Measurements from ENCODE around the gene CIP2A.
"Not testable (repeated sequence)": the region's sequence is repeated elsewhere in the genome, so short reads cannot be mapped to it uniquely, and the experiment has no call there.

The CIP2A gene

DNA sequence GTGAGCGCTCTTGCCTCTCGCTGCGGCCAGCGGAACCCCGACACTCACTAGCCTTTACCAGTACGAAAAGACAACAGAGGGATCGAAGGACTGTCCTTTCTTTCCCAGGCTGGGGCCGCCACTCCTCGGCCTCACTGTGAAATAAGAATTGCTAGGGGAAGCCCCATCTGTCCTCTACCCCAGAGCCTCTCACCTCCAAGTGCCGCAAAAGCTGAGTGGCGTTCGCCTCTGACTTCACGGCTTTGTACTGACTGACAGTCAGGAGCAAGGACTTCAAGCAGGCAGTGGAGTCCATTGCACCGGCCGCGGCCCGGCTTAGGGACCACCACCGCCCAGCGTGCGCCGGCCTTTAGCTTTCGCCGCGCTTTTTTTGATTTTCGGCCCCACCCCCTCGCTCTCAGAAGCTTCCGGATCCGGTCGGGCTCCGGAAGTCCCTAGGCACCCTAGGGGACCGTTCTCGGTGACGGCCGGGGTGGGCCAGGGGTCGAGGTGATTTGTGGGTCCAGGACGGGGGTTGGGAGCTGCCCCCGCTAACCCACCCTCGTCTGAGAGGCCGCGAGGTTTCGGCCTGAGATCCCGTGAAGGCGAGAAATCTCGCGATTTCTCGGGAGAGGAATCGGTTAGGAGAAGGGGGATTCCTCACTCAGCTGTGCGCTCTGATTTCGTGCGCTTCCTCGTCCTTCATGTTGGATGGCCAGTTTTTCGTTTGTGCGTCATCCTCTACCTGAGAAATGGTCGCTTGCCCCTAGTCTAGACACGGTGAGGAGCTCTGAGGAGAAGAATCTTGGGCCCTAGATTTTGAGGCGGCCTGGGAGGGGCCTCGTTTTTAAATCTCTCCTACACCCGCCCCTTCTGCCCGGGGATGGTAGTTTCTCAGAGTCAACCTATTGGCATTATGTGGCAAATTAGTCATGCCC is at the start of gene CIP2A, which contains the start of gene DZIP3:
Gene CIP2A (minus strand): TSS at position 358 of the 917 bp plus-strand sequence. CDS start 63 bp downstream, at position 295.
Gene DZIP3 (plus strand): TSS at position 642 of the 917 bp plus-strand sequence. CDS start 15,685 bp downstream, outside the sequence.
- DNase-seq (ENCODE audit: low spot score), result peak; percentile 87

- no peak for DNase-seq (ENCODE audit: low spot score)
Observed at GRCh38 chr3:108629974-108630373, 40.7 kb upstream of the CIP2A start.

DNA sequence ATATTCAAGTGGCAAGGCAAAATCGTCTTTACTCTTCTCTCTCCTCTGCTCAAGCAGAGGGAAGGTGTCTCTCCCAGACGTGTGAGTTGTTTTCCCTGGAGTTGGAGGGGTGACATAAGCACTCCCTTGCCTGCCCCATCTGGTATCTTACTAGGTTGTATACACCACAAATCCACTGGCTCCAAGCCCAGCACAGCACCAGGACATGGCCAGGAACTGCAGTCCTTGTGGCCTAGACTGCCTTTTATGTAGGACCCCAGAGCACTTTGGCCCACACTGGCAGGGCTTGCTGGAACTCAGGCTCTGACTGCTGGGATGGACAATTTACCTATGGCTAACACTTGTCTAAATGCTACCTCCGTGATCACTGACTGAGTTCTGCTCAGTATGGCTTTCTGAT is 34.3 kb upstream of the CIP2A start:
- DNase-seq (ENCODE audit: low spot score), result no peak

DNA sequence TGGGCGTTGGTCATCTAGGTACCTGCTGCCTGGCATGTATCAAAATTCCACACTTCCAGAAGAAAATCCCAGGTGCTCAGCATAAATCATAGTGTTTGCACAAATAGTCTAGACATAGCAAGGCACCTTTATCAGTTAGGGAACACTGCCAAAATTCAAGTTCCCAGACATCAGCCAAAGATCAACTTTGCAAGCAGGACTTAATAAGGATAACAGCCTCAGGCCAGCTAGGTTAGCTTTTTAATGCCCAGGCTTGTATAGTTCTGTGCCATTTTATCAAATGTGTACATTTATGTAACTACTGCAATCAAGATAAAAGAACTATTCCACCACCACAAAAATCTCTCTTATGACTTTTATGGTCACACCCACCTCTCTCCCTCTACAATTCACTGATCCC is 31.0 kb upstream of the CIP2A start:
- no peak for DNase-seq (ENCODE audit: low spot score)

DNA sequence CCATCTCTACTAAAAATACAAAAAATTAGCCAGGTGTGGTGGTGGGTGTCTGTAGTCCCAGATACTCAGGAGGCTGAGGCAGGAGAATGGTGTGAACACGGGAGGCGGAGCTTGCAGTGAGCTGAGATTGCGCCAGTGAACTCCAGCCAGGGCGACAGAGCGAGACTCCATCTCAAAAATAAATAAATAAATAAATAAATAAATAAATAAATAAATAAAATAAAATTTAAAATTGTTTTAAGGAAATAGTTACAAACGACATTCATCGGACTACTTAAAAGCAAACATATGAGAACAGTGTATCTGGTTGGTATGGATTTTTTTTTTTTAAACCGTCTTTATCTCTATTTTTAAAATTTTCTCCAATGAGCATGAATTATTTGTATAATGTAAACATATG is 26.9 kb upstream of the CIP2A start:
- DNase-seq (ENCODE audit: low spot score), result not testable (repeated sequence)

DNA sequence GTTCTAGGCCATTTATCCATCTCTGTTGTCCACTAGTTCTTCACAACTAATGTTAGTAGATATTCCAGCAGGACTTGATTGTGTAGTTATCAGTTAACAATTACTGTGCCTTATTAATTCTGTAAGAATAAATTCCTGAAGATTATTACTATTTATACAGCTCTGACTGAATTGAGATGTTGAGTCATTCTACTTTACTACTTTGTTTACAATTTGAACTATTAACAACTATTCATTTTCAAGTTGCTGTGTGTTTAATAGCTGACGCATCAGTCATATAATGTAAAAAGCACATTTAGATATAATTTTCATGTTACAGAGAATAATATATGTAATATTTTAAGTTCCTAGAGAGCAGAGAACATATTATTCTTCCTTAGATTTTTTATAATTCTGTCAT is 21.4 kb upstream of the CIP2A start:
- no peak for DNase-seq (ENCODE audit: low spot score)

- no peak for DNase-seq (ENCODE audit: low spot score)
Observed at GRCh38 chr3:108608750-108609149, 19.5 kb upstream of the CIP2A start.

DNA sequence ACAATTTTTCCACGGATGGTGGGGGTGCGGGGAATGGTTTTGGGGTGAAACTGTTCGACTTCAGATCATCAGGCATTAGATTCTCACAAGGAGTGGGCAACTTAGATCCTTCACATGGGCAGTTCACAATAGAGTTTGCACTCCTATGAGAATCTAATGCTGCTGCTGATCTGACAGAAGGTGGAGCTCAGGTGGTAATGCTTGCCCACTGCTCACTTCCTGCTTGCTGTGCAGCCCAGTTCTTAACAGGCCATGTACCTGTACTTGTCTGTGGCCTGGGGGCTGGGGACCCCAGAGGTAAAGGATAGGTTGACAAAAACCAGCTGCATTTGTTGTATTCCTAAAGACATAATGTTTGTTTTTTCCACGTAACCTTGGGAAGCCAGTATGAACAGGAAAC is 16.3 kb upstream of the CIP2A start:
- DNase-seq (ENCODE audit: low spot score), result peak; percentile 11

- no peak for DNase-seq (ENCODE audit: low spot score)
Observed at GRCh38 chr3:108605028-108605427, 15.8 kb upstream of the CIP2A start.

DNA sequence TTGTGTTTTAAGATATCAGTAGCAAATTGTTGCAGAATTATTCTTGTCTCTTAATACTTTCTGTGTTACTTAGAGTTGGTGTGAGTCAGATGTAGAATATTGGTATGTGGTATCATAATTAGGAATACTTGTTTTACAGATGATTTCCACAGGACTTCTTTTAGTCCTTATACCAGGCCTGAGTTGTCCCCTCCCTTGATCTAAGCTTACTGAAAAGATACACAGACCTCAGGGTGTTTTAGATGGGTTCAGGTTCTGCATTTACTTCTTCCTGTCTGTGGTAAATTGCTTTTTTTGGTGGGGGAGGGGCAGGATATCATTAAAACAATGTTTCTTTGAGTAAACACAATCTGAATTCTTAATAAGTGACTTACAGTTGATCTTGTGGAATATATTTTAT is 14.5 kb upstream of the CIP2A start:
- DNase-seq (ENCODE audit: low spot score), result peak; percentile 56

- no peak for DNase-seq (ENCODE audit: low spot score)
Observed at GRCh38 chr3:108602935-108603294, 13.7 kb upstream of the CIP2A start.

DNA sequence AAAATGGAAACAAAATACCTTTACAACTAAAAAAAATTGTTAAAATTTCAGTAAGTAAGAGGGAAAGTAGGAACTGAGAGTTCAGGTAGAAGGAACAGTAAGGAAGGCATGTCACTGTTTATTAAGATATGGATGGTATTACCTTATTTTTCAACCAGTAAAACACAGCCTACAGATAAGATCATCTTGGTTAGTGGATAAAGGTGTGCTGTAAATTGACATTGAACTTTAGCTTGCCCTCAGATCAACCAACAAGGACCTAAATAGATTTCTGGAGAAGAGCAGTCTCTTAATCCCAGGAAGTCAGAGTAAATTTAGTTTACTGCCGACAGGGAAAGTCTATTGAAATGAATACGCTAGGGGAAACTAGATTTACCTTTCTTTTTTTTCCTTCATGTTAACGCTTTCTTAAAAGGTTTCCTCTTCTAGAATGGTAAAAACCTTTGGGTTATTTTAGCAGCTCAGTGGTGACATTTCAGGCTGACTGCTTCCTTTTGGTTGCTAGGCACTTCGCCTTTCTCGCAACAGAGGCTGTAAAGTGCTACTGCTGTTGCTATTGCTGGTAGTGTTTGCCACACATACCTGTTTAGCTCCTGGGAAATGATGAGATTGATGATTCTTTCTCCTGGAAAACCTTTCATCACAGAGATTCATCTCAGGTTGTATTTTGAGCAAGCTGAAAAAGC is 13.2 kb upstream of the CIP2A start:
- DNase-seq (ENCODE audit: low spot score), result peak; percentile 64

DNA sequence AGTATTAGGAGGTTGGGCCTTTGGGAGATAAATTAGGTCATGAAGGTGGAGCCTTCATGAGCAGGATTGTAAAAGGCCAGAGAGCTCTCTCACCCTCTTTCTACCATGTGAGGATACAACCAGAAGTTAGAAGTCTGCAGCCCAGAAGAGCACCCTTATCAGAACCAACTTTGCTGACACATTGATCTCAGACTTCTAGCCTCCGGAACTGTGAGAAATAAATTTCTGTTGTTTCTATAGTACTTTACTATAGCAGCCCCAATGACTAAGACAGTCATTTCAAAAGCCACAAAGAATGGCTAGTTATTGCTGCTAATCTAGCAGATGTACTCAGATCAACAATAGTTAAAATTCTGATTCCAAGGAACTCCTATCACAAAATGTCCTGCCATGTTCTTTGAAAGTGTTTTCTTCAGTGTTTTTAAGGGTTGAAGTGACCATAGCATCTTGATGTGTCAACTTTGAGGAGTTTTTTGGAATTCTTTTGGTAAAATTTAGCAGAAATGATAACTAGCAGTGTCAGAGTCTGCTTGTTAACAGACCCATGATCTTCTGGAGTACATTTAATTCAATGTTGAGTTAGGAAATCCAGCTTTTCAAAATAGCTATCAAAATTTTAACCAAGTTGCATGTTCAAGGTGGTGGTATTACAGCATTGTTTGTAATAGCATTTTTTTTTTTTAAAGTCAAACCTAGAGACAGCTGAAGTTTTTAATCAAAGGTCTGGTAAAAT is 10.6 kb upstream of the CIP2A start:
- DNase-seq (ENCODE audit: low spot score), result peak; percentile 24

- no peak for DNase-seq (ENCODE audit: low spot score)
Observed at GRCh38 chr3:108598375-108598774, 9.1 kb upstream of the CIP2A start.

GRCh38 chr3:108595321-108595720 is 6.1 kb upstream of the CIP2A start:
- DNase-seq (ENCODE audit: low spot score), result no peak

GRCh38 chr3:108590460-108590859 is 1.2 kb upstream of the CIP2A start:
- peak; percentile 11 for DNase-seq (ENCODE audit: low spot score)

DNA sequence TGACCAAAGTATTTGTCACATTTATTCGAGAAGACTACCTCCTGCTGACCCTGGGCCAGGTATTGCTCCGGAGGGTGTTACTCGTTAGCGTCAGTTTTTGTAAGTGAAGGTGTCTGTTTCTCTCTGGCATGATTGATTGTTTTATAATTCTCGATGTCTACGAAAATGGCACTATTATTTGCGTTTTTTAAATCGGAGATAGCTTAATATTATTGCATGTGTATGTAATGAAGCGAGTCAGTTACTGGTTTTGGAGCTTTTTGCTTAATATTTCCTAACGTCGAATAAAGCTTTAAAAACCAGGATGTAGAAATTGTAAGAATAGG is 723 bp upstream of the CIP2A start:
- DNase-seq (ENCODE audit: low spot score), result no peak

DNA sequence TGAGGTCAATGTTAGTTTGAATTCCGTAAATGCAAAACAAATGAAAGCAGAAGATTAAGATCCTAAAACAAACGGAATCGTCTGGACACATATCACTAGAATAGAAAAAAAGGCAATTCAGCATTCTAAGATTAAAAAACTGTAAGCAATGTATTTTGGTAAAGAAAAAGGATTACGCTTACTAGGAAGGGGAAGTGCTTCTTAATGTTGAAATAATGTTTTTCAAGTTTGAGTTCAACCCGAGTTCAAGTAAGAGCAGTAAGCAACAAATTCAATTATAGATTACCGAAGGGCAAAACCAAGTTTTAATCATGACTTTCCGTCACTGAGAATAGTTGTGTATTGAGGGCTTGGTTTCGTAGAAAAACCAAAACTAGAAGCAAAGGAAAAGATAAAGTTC is 637 bp downstream of the CIP2A start:
- no peak for DNase-seq (ENCODE audit: low spot score)

- DNase-seq (ENCODE audit: low spot score), result no peak
Observed at GRCh38 chr3:108578064-108578463, 11.2 kb downstream of the CIP2A start.

- no peak for DNase-seq (ENCODE audit: low spot score)
Observed at GRCh38 chr3:108569336-108569735, 19.9 kb downstream of the CIP2A start.

DNA sequence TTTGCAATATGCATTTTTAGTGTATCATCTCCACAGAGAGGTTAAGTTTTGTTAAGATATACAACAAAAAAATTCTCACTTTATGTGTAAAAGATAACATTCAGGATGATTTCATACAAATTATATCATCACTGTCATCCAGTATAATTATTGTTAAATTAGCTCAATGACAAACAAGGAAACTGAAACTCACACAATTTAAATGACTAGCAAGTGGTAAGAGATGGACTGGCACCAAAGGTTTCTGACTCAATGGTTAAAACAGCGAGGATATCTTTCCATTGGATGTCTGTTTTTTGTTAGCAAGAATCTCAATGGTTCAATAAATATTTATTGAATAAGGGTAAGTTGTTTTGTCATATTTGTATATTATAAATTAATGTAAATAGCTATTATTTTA is 22.6 kb downstream of the CIP2A start:
- no peak for DNase-seq (ENCODE audit: low spot score)

DNA sequence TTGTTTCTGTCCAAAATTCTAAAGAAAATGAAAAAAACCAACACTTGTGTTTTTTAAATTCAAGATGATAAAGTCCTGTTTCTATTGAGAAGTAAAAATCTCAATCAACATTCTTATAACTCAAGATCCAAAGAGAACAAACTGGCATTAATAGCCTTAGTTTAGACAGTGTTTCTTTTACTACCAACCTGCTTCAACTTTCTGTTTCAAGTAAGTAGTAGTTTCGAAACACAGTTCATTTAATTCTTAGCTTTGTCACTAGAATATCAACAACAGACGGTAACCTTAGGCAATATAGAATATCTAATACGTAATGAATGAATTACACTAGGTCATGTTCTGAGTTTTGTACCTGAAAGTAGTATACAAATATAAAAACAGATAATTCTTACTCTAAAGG is 23.7 kb downstream of the CIP2A start:
- DNase-seq (ENCODE audit: low spot score), result no peak

- DNase-seq (ENCODE audit: low spot score), result no peak
Observed at GRCh38 chr3:108564564-108564963, 24.7 kb downstream of the CIP2A start.
